Astrocyte (in vitro differentiated cells and primary cell): ENCODE measurements around the gene SLC16A9. TPM values are rescaled to one million over a fixed set of nuclear protein-coding genes. Genes with fewer than 3 reads are reported as not detected.

Source experiments
- DNase-seq: peaks from one replicate; pipeline ENCODE4 v3.0.0-alpha.2; 2010; ENCODE audit warnings: low read depth
- FAIRE-seq: peaks from 2 replicates; lab custom pipeline; 2011; peaks lifted over from hg19 to GRCh38; lab: Jason Lieb, UNC
- H2AFZ ChIP-seq: 2 replicates; pipeline ENCODE4 v1.6.0; 2012; ENCODE audit warnings: low read depth, low read length, inconsistent platforms
- H3K27ac ChIP-seq: 2 replicates; pipeline ENCODE4 v1.5.1; 2011; ENCODE audit warnings: low read depth, low read length, inconsistent platforms
- H3K27me3 ChIP-seq: 2 replicates; pipeline ENCODE4 v1.6.0; 2011; ENCODE audit warnings: low read length, inconsistent platforms; ENCODE audit not compliant: insufficient read depth
- H3K36me3 ChIP-seq: 2 replicates; pipeline ENCODE4 v1.5.1; 2011; ENCODE audit warnings: low read length, inconsistent platforms; ENCODE audit not compliant: insufficient read depth
- H3K4me1 ChIP-seq: 2 replicates; pipeline ENCODE4 v1.5.1; 2011; ENCODE audit warnings: low read length, inconsistent platforms; ENCODE audit not compliant: insufficient read depth
- H3K4me2 ChIP-seq: 2 replicates; pipeline ENCODE4 v1.6.0; 2012; ENCODE audit warnings: low read length, inconsistent platforms
- H3K4me3 ChIP-seq: 2 replicates; pipeline ENCODE4 v1.5.1; 2011; ENCODE audit warnings: low read depth, mild to moderate bottlenecking, low read length, inconsistent platforms; ENCODE audit not compliant: insufficient read depth
- H3K79me2 ChIP-seq: 2 replicates; pipeline ENCODE4 v1.6.0; 2012; ENCODE audit warnings: mild to moderate bottlenecking, low read length, inconsistent platforms; ENCODE audit not compliant: insufficient read depth
- H3K9ac ChIP-seq: 2 replicates; pipeline ENCODE4 v1.6.0; 2012; ENCODE audit warnings: mild to moderate bottlenecking, low read length, inconsistent platforms
- H3K9me3 ChIP-seq: 2 replicates; pipeline ENCODE4 v1.5.1; 2012; ENCODE audit warnings: low read depth, mild to moderate bottlenecking, low read length, inconsistent platforms; ENCODE audit not compliant: insufficient read depth
- H4K20me1 ChIP-seq: 2 replicates; pipeline ENCODE4 v1.6.0; 2012; ENCODE audit warnings: low read length, inconsistent platforms; ENCODE audit not compliant: insufficient read depth
- H3K27ac Mint-ChIP-seq: one replicate; pipeline ENCODE4 v1.8.0; 2021; ENCODE audit warnings: mild to moderate bottlenecking, mixed read lengths; ENCODE audit not compliant: unreplicated experiment
- H3K27me3 Mint-ChIP-seq: one replicate; pipeline ENCODE4 v1.8.0; 2021; ENCODE audit warnings: low read depth, mixed read lengths; ENCODE audit not compliant: unreplicated experiment
- H3K36me3 Mint-ChIP-seq: one replicate; pipeline ENCODE4 v1.8.0; 2021; ENCODE audit warnings: low read depth, mixed read lengths; ENCODE audit not compliant: unreplicated experiment
- H3K4me1 Mint-ChIP-seq: one replicate; pipeline ENCODE4 v1.8.0; 2021; ENCODE audit warnings: low read depth, mixed read lengths; ENCODE audit not compliant: unreplicated experiment
- H3K4me3 Mint-ChIP-seq: one replicate; pipeline ENCODE4 v1.8.0; 2021; ENCODE audit warnings: mild to moderate bottlenecking, moderate library complexity, mixed read lengths; ENCODE audit not compliant: unreplicated experiment
- H3K9me3 Mint-ChIP-seq: one replicate; pipeline ENCODE4 v1.8.0; 2021; ENCODE audit warnings: mild to moderate bottlenecking, mixed read lengths; ENCODE audit not compliant: unreplicated experiment
- EZH2 ChIP-seq: IDR thresholded peaks from 2 replicates; pipeline ENCODE4 v1.6.1; 2012; ENCODE audit warnings: mild to moderate bottlenecking, low read length, inconsistent platforms; ENCODE audit not compliant: insufficient read depth
- total RNA-seq: library from RNA; stranded (reverse); gene quantifications from 2 replicates; pipeline ENCODE4 v1.2.1, GENCODE V29; 2021
- TF ChIP-seq, protein P1 (sequence below): IDR thresholded peaks from 2 replicates; pipeline ENCODE4 v1.5.1; 2011; ENCODE audit warnings: low read depth, mild to moderate bottlenecking, inconsistent platforms, low read length, moderate library complexity; ENCODE audit not compliant: insufficient read depth

Gene SLC16A9
- total RNA-seq, 1 donor from 2014 or later, result 3.4 TPM

- H3K4me1 ChIP-seq, result no peaks in the 10 kb centered on the region
- Mint-ChIP-seq H3K27me3 (no peaks in the 10 kb centered on the region), H3K9me3 (no peaks in the 10 kb centered on the region), H3K4me3 (no peak overlapping the region), H3K4me1 (peaks cover 15% of the 10 kb centered on the region), H3K27ac (no peak overlapping the region), H3K36me3 (no peaks in the 10 kb centered on the region)
- FAIRE-seq (no peak), DNase-seq (no peak)
- no peak overlapping the region for H2AFZ ChIP-seq
- no peak for TF ChIP-seq EZH2
- TF ChIP-seq, protein P1, sequence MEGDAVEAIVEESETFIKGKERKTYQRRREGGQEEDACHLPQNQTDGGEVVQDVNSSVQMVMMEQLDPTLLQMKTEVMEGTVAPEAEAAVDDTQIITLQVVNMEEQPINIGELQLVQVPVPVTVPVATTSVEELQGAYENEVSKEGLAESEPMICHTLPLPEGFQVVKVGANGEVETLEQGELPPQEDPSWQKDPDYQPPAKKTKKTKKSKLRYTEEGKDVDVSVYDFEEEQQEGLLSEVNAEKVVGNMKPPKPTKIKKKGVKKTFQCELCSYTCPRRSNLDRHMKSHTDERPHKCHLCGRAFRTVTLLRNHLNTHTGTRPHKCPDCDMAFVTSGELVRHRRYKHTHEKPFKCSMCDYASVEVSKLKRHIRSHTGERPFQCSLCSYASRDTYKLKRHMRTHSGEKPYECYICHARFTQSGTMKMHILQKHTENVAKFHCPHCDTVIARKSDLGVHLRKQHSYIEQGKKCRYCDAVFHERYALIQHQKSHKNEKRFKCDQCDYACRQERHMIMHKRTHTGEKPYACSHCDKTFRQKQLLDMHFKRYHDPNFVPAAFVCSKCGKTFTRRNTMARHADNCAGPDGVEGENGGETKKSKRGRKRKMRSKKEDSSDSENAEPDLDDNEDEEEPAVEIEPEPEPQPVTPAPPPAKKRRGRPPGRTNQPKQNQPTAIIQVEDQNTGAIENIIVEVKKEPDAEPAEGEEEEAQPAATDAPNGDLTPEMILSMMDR, result no peak
- no peaks in the 10 kb centered on the region for H4K20me1 ChIP-seq
- H3K9me3 ChIP-seq, result no peaks in the 10 kb centered on the region
- no peaks in the 10 kb centered on the region for H3K27me3 ChIP-seq
- H3K36me3 ChIP-seq, result no peaks in the 10 kb centered on the region
- no peak overlapping the region for H3K4me2 ChIP-seq
- H3K4me3 ChIP-seq, result no peak overlapping the region
- H3K9ac ChIP-seq, result no peak overlapping the region
- H3K79me2 ChIP-seq, result no peaks in the 10 kb centered on the region
- no peak overlapping the region for H3K27ac ChIP-seq
Observed at GRCh38 chr10:59675812-59676211, 33.8 kb downstream of the SLC16A9 start.

- Mint-ChIP-seq H3K36me3 (no peaks in the 10 kb centered on the region), H3K4me3 (no peak overlapping the region), H3K9me3 (no peaks in the 10 kb centered on the region), H3K4me1 (peaks cover 15% of the 10 kb centered on the region), H3K27me3 (no peaks in the 10 kb centered on the region), H3K27ac (peak overlapping the region; percentile 6)
- Histone ChIP-seq H3K4me2 (no peak overlapping the region), H3K4me1 (no peaks in the 10 kb centered on the region), H3K9ac (no peak overlapping the region), H3K36me3 (no peaks in the 10 kb centered on the region), H3K27ac (no peak overlapping the region), H2AFZ (no peak overlapping the region), H4K20me1 (no peaks in the 10 kb centered on the region), H3K4me3 (no peak overlapping the region), H3K79me2 (no peaks in the 10 kb centered on the region), H3K9me3 (no peaks in the 10 kb centered on the region), H3K27me3 (no peaks in the 10 kb centered on the region)
- peak; percentile 92 for DNase-seq
- TF ChIP-seq EZH2, result no peak
- TF ChIP-seq, protein P1, result no peak
- no peak for FAIRE-seq
Observed at GRCh38 chr10:59674215-59674836, 35.3 kb downstream of the SLC16A9 start.

DNA sequence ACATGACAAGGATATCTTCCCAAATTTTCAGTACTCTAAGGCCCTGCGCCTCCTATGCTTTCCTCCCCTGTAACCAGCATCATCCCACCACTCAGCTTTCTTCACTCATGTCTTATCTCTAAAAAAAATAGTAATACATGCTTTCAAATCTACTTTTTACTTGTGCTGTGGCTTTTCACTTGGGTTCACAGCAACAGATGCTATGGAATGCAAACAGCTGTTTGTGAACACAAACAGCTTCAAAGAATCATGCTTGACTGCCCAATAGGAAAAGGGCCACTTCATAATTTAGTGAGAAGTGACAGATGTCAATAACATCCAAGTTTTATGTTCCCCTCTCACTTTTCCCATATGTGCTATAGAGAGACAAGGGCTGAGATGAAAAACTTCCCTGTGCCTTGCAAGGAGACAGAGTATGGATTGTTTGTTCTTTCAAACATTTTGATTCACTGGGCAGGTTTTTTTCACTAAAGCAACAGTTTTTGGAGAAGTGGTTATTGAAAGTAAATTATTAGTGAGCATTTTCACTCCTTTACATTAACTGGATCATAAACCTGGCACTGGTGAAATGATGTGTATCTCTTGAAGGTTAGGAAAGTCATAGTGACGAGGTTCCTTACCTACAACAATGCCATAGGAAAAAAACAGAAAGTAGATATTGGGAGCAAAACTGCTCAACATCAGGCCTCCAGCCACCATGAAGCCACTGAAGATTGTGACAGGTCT is 37.3 kb downstream of the SLC16A9 start:
- Mint-ChIP-seq H3K27me3 (no peaks in the 10 kb centered on the region), H3K36me3 (no peaks in the 10 kb centered on the region), H3K9me3 (no peaks in the 10 kb centered on the region), H3K4me3 (no peak overlapping the region), H3K27ac (no peak overlapping the region), H3K4me1 (peaks cover 8% of the 10 kb centered on the region)
- H3K9me3 ChIP-seq, result no peaks in the 10 kb centered on the region
- no peak overlapping the region for H2AFZ ChIP-seq
- H3K4me1 ChIP-seq, result no peaks in the 10 kb centered on the region
- H3K4me3 ChIP-seq, result no peak overlapping the region
- no peaks in the 10 kb centered on the region for H3K36me3 ChIP-seq
- FAIRE-seq, result no peak
- no peak overlapping the region for H3K27ac ChIP-seq
- H3K27me3 ChIP-seq, result no peaks in the 10 kb centered on the region
- no peak overlapping the region for H3K9ac ChIP-seq
- TF ChIP-seq, protein P1, result no peak
- no peak for TF ChIP-seq EZH2
- H4K20me1 ChIP-seq, result no peaks in the 10 kb centered on the region
- no peak for DNase-seq
- H3K4me2 ChIP-seq, result no peak overlapping the region
- H3K79me2 ChIP-seq, result no peaks in the 10 kb centered on the region
